Neuronal stem cell (in vitro differentiated cells): ENCODE measurements around the gene CHD2.

Source experiments
- DNase-seq: peaks from one replicate; pipeline ENCODE4 v3.0.0-alpha.2; 2013; ENCODE audit warnings: low spot score
- H2AFZ ChIP-seq: one replicate; pipeline ENCODE4 v1.6.1; 2013; ENCODE audit warnings: mild to moderate bottlenecking, low read length, inconsistent platforms
- H2AK5ac ChIP-seq: 2 replicates; pipeline ENCODE4 v1.6.1; 2013; ENCODE audit warnings: low read depth, mild to moderate bottlenecking, inconsistent platforms, low read length, moderate library complexity, mixed read lengths
- H2BK120ac ChIP-seq: 2 replicates; pipeline ENCODE4 v1.6.1; 2013; ENCODE audit warnings: low read depth, mild to moderate bottlenecking, inconsistent platforms, low read length, moderate library complexity, mixed read lengths
- H2BK12ac ChIP-seq: one replicate; pipeline ENCODE4 v1.6.1; 2013; ENCODE audit warnings: low read length, inconsistent platforms
- H2BK15ac ChIP-seq: 2 replicates; pipeline ENCODE4 v1.6.1; 2013; ENCODE audit warnings: mild to moderate bottlenecking, low read length, inconsistent platforms, mixed read lengths
- H2BK5ac ChIP-seq: one replicate; pipeline ENCODE4 v1.6.1; 2013; ENCODE audit warnings: inconsistent platforms, mild to moderate bottlenecking, low read length, moderate library complexity
- H3K14ac ChIP-seq: one replicate; pipeline ENCODE4 v1.6.1; 2013; ENCODE audit warnings: low read length, inconsistent platforms
- H3K18ac ChIP-seq: 2 replicates; pipeline ENCODE4 v1.6.1; 2013; ENCODE audit warnings: low read length, inconsistent platforms
- H3K23ac ChIP-seq: 2 replicates; pipeline ENCODE4 v1.6.1; 2013; ENCODE audit warnings: low read depth, mild to moderate bottlenecking, mixed read lengths, low read length, inconsistent platforms; ENCODE audit not compliant: poor library complexity
- H3K27ac ChIP-seq: replicated peaks from 3 replicates; pipeline ENCODE4 v1.5.1; 2013; ENCODE audit warnings: low read length, inconsistent platforms
- H3K27me3 ChIP-seq, 3 experiments: 2 replicates each; pipeline ENCODE4 v1.6.1; 2013; ENCODE audit warnings: low read length in 3 of 3, mild to moderate bottlenecking in 2 of 3, inconsistent platforms in 1 of 3, low read depth in 1 of 3, mixed read lengths in 1 of 3, moderate library complexity in 1 of 3; ENCODE audit not compliant: control insufficient read depth in 3 of 3, insufficient read depth in 3 of 3
- H3K36me3 ChIP-seq, 2 donors: replicated peaks in 1 of 2; 2 replicates each; pipeline ENCODE4 v1.6.1; 2013; ENCODE audit warnings: low read length in 2 of 2; ENCODE audit not compliant: control insufficient read depth in 2 of 2, insufficient read depth in 2 of 2
- H3K4ac ChIP-seq: 2 replicates; pipeline ENCODE4 v1.6.1; 2013; ENCODE audit warnings: inconsistent platforms, mild to moderate bottlenecking, low read length, moderate library complexity
- H3K4me1 ChIP-seq, 2 donors: 1 replicate in 1 of 2; 2 replicates in 1 of 2; pipeline ENCODE4 v1.6.1; 2013; ENCODE audit warnings: low read length in 2 of 2, low read depth in 1 of 2; ENCODE audit not compliant: control insufficient read depth in 2 of 2, insufficient read depth in 1 of 2
- H3K4me2 ChIP-seq: one replicate; pipeline ENCODE4 v1.6.1; 2013; ENCODE audit warnings: mild to moderate bottlenecking, low read length, inconsistent platforms; ENCODE audit not compliant: insufficient read depth, poor library complexity, severe bottlenecking
- H3K4me3 ChIP-seq, 2 donors: 2 replicates each; pipeline ENCODE4 v1.5.1; 2013; ENCODE audit warnings: low read length in 2 of 2, mild to moderate bottlenecking in 2 of 2, inconsistent platforms in 1 of 2, moderate library complexity in 1 of 2
- H3K79me1 ChIP-seq: one replicate; pipeline ENCODE4 v1.6.1; 2013; ENCODE audit warnings: low read depth, mild to moderate bottlenecking, inconsistent platforms, low read length, moderate library complexity
- H3K9ac ChIP-seq: one replicate; pipeline ENCODE4 v1.6.1; 2013; ENCODE audit warnings: mild to moderate bottlenecking, low read depth, low read length, inconsistent platforms; ENCODE audit not compliant: poor library complexity
- H3K9me3 ChIP-seq, 2 donors: replicated peaks in 1 of 2; 2 replicates each; pipeline versions ENCODE3 to v1.6.1; 2013; ENCODE audit warnings: low read length in 2 of 2, mild to moderate bottlenecking in 2 of 2, inconsistent platforms in 1 of 2, low read depth in 1 of 2, mixed read lengths in 1 of 2, moderate library complexity in 1 of 2; ENCODE audit not compliant: control insufficient read depth in 2 of 2, insufficient read depth in 1 of 2
- H4K8ac ChIP-seq: one replicate; pipeline ENCODE4 v1.6.1; 2013; ENCODE audit warnings: low read depth, mild to moderate bottlenecking, inconsistent platforms, low read length, moderate library complexity
- H4K91ac ChIP-seq: one replicate; pipeline ENCODE4 v1.6.1; 2013; ENCODE audit warnings: low read length, low read depth, mild to moderate bottlenecking, inconsistent platforms; ENCODE audit not compliant: poor library complexity
- WGBS, 2 donors: extraction: QIAGEN DNeasy Blood & Tissue Kit; methylation state at CpG; one replicate each; pipeline ENCODE4 v1.1.7; 2013; ENCODE audit warnings: missing lambda C conversion rate in 2 of 2, mixed read lengths in 1 of 2; ENCODE audit not compliant: insufficient read length in 2 of 2, insufficient replicate concordance in 1 of 2; ENCODE audit errors: extremely low coverage in 2 of 2; 5-methylcytosine and 5-hydroxymethylcytosine counted together

CHD2 gene

DNA sequence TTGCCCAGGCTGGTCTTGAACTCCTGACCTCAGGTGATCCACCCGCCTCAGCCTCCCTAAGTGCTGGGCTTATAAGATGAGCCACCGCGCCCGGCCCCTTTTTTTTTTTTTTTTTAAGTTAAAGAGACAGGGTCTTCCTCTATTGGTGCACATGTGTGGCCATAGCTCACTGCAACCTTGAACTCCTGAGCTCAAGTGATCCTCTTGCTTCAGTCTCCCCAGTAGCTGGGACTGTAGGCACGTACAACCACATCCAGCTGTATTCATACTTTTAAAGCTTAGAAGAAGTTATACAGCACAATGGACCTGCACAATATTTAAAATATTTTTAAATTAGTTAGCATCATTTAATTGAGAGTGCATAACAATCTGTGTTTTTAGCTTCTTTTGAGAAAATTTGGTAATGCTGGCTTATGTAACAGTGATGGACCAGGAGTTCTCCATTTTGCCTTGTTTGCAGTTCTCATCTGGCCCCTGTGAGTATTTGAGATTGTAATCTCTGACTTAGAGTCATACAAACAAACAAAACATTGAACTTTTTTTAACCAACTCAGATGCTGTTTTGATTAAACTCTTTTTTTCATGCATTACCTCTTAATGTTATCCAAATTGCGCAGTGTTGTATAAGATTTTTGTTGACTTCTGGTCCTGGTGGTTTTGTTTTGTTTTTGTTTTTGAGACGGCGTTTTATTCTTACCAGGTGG is 33.0 kb downstream of the CHD2 start:
- H2AFZ ChIP-seq, result no peak overlapping the region
- no peak overlapping the region for H3K27ac ChIP-seq
- H3K18ac ChIP-seq, result no peak overlapping the region
- peaks cover 0 to 3% of the 10 kb centered on the region in 2 donors for H3K4me1 ChIP-seq
- H3K23ac ChIP-seq, result no peak overlapping the region
- H2BK5ac ChIP-seq, result no peak overlapping the region
- H4K91ac ChIP-seq, result no peak overlapping the region
- no peak overlapping the region for H3K4ac ChIP-seq
- no peak overlapping the region for H4K8ac ChIP-seq
- no peak overlapping the region for H2BK12ac ChIP-seq
- no peak overlapping the region for H3K9ac ChIP-seq
- H3K27me3 ChIP-seq, result no peaks in the 10 kb centered on the region
- no peak for DNase-seq
- H2AK5ac ChIP-seq, result no peak overlapping the region
- no peak overlapping the region for H3K4me3 ChIP-seq
- peaks cover 23 to 99% of the 10 kb centered on the region in 2 donors for H3K36me3 ChIP-seq
- H2BK15ac ChIP-seq, result no peak overlapping the region
- H3K9me3 ChIP-seq, result no peaks in the 10 kb centered on the region
- H2BK120ac ChIP-seq, result no peak overlapping the region
- peaks cover 1% of the 10 kb centered on the region for H3K79me1 ChIP-seq
- no peak overlapping the region for H3K14ac ChIP-seq
- no CpG with 5 or more reads among the region's 8 CpGs for WGBS, 2 donors
- H3K4me2 ChIP-seq, result no peak overlapping the region

DNA sequence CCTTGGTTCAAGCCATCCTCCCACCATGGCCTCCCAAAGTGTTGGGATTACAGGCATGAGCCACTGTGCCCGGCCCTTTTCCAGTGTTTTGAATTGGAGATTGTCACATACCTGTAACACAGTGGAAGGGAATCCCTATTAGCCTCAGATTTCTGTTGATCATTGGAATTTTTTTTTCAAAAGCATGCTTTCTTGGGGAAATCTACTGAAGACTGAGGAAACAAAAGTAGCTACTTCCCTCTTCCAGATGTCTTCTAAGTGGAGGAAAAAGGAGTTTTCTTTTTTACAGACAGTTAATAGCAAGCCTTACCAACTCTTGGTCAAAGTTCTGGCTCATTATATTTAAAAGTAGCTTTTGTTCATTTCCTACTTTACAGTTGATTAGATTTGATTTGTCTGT is 33.7 kb downstream of the CHD2 start:
- H2BK15ac ChIP-seq, result no peak overlapping the region
- H2AK5ac ChIP-seq, result no peak overlapping the region
- no peak overlapping the region for H4K8ac ChIP-seq
- no peak overlapping the region for H2BK120ac ChIP-seq
- H3K4ac ChIP-seq, result no peak overlapping the region
- no peak overlapping the region for H3K23ac ChIP-seq
- no peaks in the 10 kb centered on the region for H3K79me1 ChIP-seq
- H3K4me2 ChIP-seq, result no peak overlapping the region
- H3K9me3 ChIP-seq, result no peaks in the 10 kb centered on the region
- no peak overlapping the region for H3K14ac ChIP-seq
- no peak overlapping the region for H2AFZ ChIP-seq
- H4K91ac ChIP-seq, result no peak overlapping the region
- no peak overlapping the region for H3K27ac ChIP-seq
- peaks cover 0 to 3% of the 10 kb centered on the region in 2 donors for H3K4me1 ChIP-seq
- H3K18ac ChIP-seq, result no peak overlapping the region
- H2BK5ac ChIP-seq, result no peak overlapping the region
- H3K36me3 ChIP-seq, result peaks cover 19 to 99% of the 10 kb centered on the region in 2 donors
- no peak overlapping the region for H3K4me3 ChIP-seq
- no peaks in the 10 kb centered on the region for H3K27me3 ChIP-seq
- no peak overlapping the region for H3K9ac ChIP-seq
- no CpG with 5 or more reads among the region's 1 CpG for WGBS, 2 donors
- no peak for DNase-seq
- no peak overlapping the region for H2BK12ac ChIP-seq

DNA sequence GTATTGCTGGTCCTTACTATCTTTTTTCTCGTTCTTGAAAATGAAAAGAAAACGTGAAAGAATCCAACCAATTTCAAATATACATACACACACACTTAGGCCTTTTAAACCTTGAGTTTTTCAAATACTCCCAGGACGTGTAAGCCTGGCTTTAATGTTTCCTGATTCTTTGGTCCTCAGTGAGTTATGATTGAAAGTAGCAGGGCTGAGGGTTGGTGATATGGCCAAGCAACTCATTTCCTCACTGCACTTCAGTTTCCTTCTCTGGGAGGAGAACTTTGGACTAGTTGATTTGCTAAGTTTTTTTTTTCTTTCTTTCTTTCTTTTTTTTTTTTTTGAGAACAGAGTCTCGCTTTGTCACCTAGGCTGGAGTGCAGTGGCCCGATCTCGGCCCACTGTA is 34.6 kb downstream of the CHD2 start:
- no peak overlapping the region for H2BK15ac ChIP-seq
- no peak overlapping the region for H2BK5ac ChIP-seq
- H4K8ac ChIP-seq, result no peak overlapping the region
- no peak overlapping the region for H3K4me2 ChIP-seq
- no peak overlapping the region for H3K14ac ChIP-seq
- no peak overlapping the region for H2BK12ac ChIP-seq
- no CpG with 5 or more reads among the region's 6 CpGs for WGBS, 2 donors
- H3K23ac ChIP-seq, result no peak overlapping the region
- H3K9me3 ChIP-seq, result no peaks in the 10 kb centered on the region
- no peak overlapping the region for H3K9ac ChIP-seq
- no peaks in the 10 kb centered on the region for H3K79me1 ChIP-seq
- H3K4ac ChIP-seq, result no peak overlapping the region
- H3K36me3 ChIP-seq, result peaks cover 19 to 99% of the 10 kb centered on the region in 2 donors
- no peak overlapping the region for H2AK5ac ChIP-seq
- H3K4me3 ChIP-seq, result no peak overlapping the region
- H3K27ac ChIP-seq, result no peak overlapping the region
- no peaks in the 10 kb centered on the region for H3K27me3 ChIP-seq
- H3K4me1 ChIP-seq, result peaks cover 0 to 3% of the 10 kb centered on the region in 2 donors
- no peak overlapping the region for H4K91ac ChIP-seq
- H2BK120ac ChIP-seq, result no peak overlapping the region
- DNase-seq, result no peak
- no peak overlapping the region for H3K18ac ChIP-seq
- H2AFZ ChIP-seq, result no peak overlapping the region

DNA sequence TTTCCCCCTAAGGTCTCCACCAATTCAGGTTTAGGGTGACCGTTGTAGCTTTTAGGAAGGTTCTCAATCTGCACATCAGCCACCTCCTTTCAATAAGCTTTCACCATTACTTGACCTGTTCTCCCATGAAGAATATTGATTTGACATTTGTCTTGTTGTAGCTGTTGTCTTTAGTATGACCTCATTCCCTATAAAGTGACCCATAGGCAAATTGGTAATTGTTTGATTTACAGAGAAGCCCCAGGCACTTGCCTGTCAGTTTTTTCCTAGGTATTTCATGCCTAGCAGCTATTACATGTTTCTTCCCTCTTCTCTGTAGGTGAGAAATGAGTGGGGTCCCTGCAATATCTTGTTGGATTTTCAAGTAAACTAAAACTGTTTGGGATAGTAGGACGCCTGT is 36.0 kb downstream of the CHD2 start:
- H2BK120ac ChIP-seq, result no peak overlapping the region
- H3K27me3 ChIP-seq, result no peaks in the 10 kb centered on the region
- no peak overlapping the region for H3K4ac ChIP-seq
- no peak overlapping the region for H3K4me3 ChIP-seq
- H3K4me2 ChIP-seq, result no peak overlapping the region
- H3K27ac ChIP-seq, result no peak overlapping the region
- no peak overlapping the region for H4K91ac ChIP-seq
- no peak overlapping the region for H2BK12ac ChIP-seq
- no peak overlapping the region for H4K8ac ChIP-seq
- no peak for DNase-seq
- H3K9me3 ChIP-seq, result no peaks in the 10 kb centered on the region
- no peak overlapping the region for H2AK5ac ChIP-seq
- no peaks in the 10 kb centered on the region for H3K4me1 ChIP-seq
- H2BK15ac ChIP-seq, result no peak overlapping the region
- no peak overlapping the region for H2AFZ ChIP-seq
- H3K36me3 ChIP-seq, result peaks cover 17 to 97% of the 10 kb centered on the region in 2 donors
- no peaks in the 10 kb centered on the region for H3K79me1 ChIP-seq
- no CpG with 5 or more reads among the region's 2 CpGs for WGBS, 2 donors
- no peak overlapping the region for H3K23ac ChIP-seq
- H3K14ac ChIP-seq, result no peak overlapping the region
- no peak overlapping the region for H3K9ac ChIP-seq
- H3K18ac ChIP-seq, result no peak overlapping the region
- H2BK5ac ChIP-seq, result no peak overlapping the region
